Effector memory CD8-positive, alpha-beta T cell (primary cell): ENCODE results near the gene CNTRL.

Experiments
- ATAC-seq: fragments of 150-1000 bp; cut with Tn5 transposase; replicated peaks from 2 replicates; pipeline ENCODE4 v1.10.0; 2021; ENCODE audit warnings: mild to moderate bottlenecking, moderate library complexity
- DNase-seq, 3 experiments: peaks; one replicate each; pipeline ENCODE4 v3.0.0; 2021
- H3K27ac Mint-ChIP-seq, 2 donors: one replicate each; pipeline ENCODE4 v1.8.0; 2022; ENCODE audit warnings: mild to moderate bottlenecking in 2 of 2, mixed read lengths in 2 of 2, moderate library complexity in 2 of 2
- H3K27me3 Mint-ChIP-seq, 2 donors: one replicate each; pipeline ENCODE4 v1.8.0; 2022; ENCODE audit warnings: mixed read lengths in 2 of 2
- H3K36me3 Mint-ChIP-seq: one replicate; pipeline ENCODE4 v1.8.0; 2022; ENCODE audit warnings: mild to moderate bottlenecking, moderate library complexity, mixed read lengths; ENCODE audit not compliant: insufficient read depth
- H3K4me1 Mint-ChIP-seq, 2 donors: one replicate each; pipeline ENCODE4 v1.8.0; 2022; ENCODE audit warnings: low read depth in 2 of 2, mixed read lengths in 2 of 2
- H3K4me3 Mint-ChIP-seq, 2 donors: one replicate each; pipeline ENCODE4 v1.8.0; 2022; ENCODE audit warnings: mild to moderate bottlenecking in 2 of 2, mixed read lengths in 2 of 2, moderate library complexity in 2 of 2
- H3K9me3 Mint-ChIP-seq, 2 donors: one replicate each; pipeline ENCODE4 v1.8.0; 2022; ENCODE audit warnings: mixed read lengths in 2 of 2

CNTRL gene

GRCh38 chr9:121182101-121182836, 107.5 kb downstream of the CNTRL start:
- Mint-ChIP-seq H3K27ac (peak overlapping the region; percentile 51 to 77), H3K4me1 (peaks cover 26 to 61% of the 10 kb centered on the region in 2 donors), H3K36me3 (peaks cover 76% of the 10 kb centered on the region), H3K27me3 (no peaks in the 10 kb centered on the region), H3K9me3 (no peaks in the 10 kb centered on the region), H3K4me3 (no peak overlapping the region)
- ATAC-seq (no peak), DNase-seq (no peak)

- Mint-ChIP-seq H3K9me3 (no peaks in the 10 kb centered on the region), H3K4me1 (peaks cover 26 to 68% of the 10 kb centered on the region in 2 donors), H3K4me3 (no peak overlapping the region), H3K36me3 (peaks cover 69% of the 10 kb centered on the region), H3K27ac (peak overlapping the region; percentile 91 to 92), H3K27me3 (no peaks in the 10 kb centered on the region)
- no peak for ATAC-seq
- no peak for DNase-seq
Measured at GRCh38 chr9:121182989-121183388, 108.2 kb downstream of the CNTRL start.

- no peak for DNase-seq
- peaks cover 26 to 66% of the 10 kb centered on the region in 2 donors for H3K4me1 Mint-ChIP-seq
- H3K36me3 Mint-ChIP-seq = peaks cover 62% of the 10 kb centered on the region
Measured at GRCh38 chr9:121183666-121184423, 109.1 kb downstream of the CNTRL start.

GRCh38 chr9:121184463-121184862, 109.7 kb downstream of the CNTRL start:
- Mint-ChIP-seq H3K4me1 (peaks cover 26 to 67% of the 10 kb centered on the region in 2 donors), H3K4me3 (no peak overlapping the region), H3K36me3 (peaks cover 62% of the 10 kb centered on the region), H3K27ac (peak overlapping the region; percentile 91 to 92), H3K27me3 (no peaks in the 10 kb centered on the region), H3K9me3 (no peaks in the 10 kb centered on the region)
- no peak for DNase-seq
- no peak for ATAC-seq

More at GRCh38 chr9:121183666-121184423, 109.1 kb downstream of the CNTRL start:
- Mint-ChIP-seq H3K27ac (peak overlapping the region; percentile 91 to 92), H3K27me3 (no peaks in the 10 kb centered on the region), H3K4me3 (no peak overlapping the region), H3K9me3 (no peaks in the 10 kb centered on the region)
- no peak for ATAC-seq

GRCh38 chr9:121185178-121185745, 110.5 kb downstream of the CNTRL start:
- Mint-ChIP-seq H3K27ac (peak overlapping the region; percentile 42 to 91), H3K4me3 (peak overlapping the region; percentile 6 to 18), H3K4me1 (peaks cover 29 to 69% of the 10 kb centered on the region in 2 donors), H3K9me3 (no peaks in the 10 kb centered on the region), H3K36me3 (peaks cover 60% of the 10 kb centered on the region), H3K27me3 (no peaks in the 10 kb centered on the region)
- DNase-seq = no peak
- ATAC-seq = no peak

GRCh38 chr9:121185774-121186403, 111.1 kb downstream of the CNTRL start:
- H3K36me3 Mint-ChIP-seq = peaks cover 60% of the 10 kb centered on the region
- peak overlapping the region; percentile 42 to 91 for H3K27ac Mint-ChIP-seq
- H3K9me3 Mint-ChIP-seq = no peaks in the 10 kb centered on the region
- peak overlapping the region; percentile 6 to 18 for H3K4me3 Mint-ChIP-seq
- DNase-seq = no peak
- H3K4me1 Mint-ChIP-seq = peaks cover 32 to 71% of the 10 kb centered on the region in 2 donors
- no peaks in the 10 kb centered on the region for H3K27me3 Mint-ChIP-seq
- peak; percentile 51 for ATAC-seq

GRCh38 chr9:121187636-121188305, 113.0 kb downstream of the CNTRL start:
- peak overlapping the region; percentile 41 to 42 for H3K27ac Mint-ChIP-seq
- peak overlapping the region in 1 of 2 donors; percentile 8 for H3K4me3 Mint-ChIP-seq
- no peak for DNase-seq
- no peak for ATAC-seq
- H3K27me3 Mint-ChIP-seq = no peaks in the 10 kb centered on the region
- H3K4me1 Mint-ChIP-seq = peaks cover 34 to 75% of the 10 kb centered on the region in 2 donors
- peaks cover 46% of the 10 kb centered on the region for H3K36me3 Mint-ChIP-seq
- no peaks in the 10 kb centered on the region for H3K9me3 Mint-ChIP-seq

GRCh38 chr9:121189006-121189405, 114.3 kb downstream of the CNTRL start:
- H3K4me3 Mint-ChIP-seq = no peak overlapping the region
- peak overlapping the region in 1 of 2 donors; percentile 48 for H3K27ac Mint-ChIP-seq
- DNase-seq (no peak), ATAC-seq (no peak)
- H3K4me1 Mint-ChIP-seq = peaks cover 36 to 72% of the 10 kb centered on the region in 2 donors
- no peaks in the 10 kb centered on the region for H3K27me3 Mint-ChIP-seq
- H3K9me3 Mint-ChIP-seq = no peaks in the 10 kb centered on the region
- H3K36me3 Mint-ChIP-seq = peaks cover 37% of the 10 kb centered on the region

- ATAC-seq = no peak
- Mint-ChIP-seq H3K4me3 (no peak overlapping the region), H3K27me3 (no peaks in the 10 kb centered on the region), H3K9me3 (no peaks in the 10 kb centered on the region), H3K36me3 (peaks cover 37% of the 10 kb centered on the region), H3K4me1 (peaks cover 35 to 68% of the 10 kb centered on the region in 2 donors), H3K27ac (no peak overlapping the region)
- DNase-seq = no peak
Measured at GRCh38 chr9:121189660-121190059, 114.9 kb downstream of the CNTRL start.

- peaks cover 23 to 67% of the 10 kb centered on the region in 2 donors for H3K4me1 Mint-ChIP-seq
Measured at GRCh38 chr9:121191235-121191634, 116.5 kb downstream of the CNTRL start.

GRCh38 chr9:121192518-121192917, 117.8 kb downstream of the CNTRL start:
- no peak for ATAC-seq

More at GRCh38 chr9:121191235-121191634, 116.5 kb downstream of the CNTRL start:
- Mint-ChIP-seq H3K27me3 (no peaks in the 10 kb centered on the region), H3K4me3 (peak overlapping the region in 1 of 2 donors; percentile 2), H3K36me3 (peaks cover 28% of the 10 kb centered on the region), H3K9me3 (no peaks in the 10 kb centered on the region), H3K27ac (peak overlapping the region; percentile 29 to 62)
- no peak for DNase-seq
- no peak for ATAC-seq

GRCh38 chr9:121192959-121193640, 118.3 kb downstream of the CNTRL start:
- Mint-ChIP-seq H3K27ac (peak overlapping the region in 1 of 2 donors; percentile 92), H3K4me1 (peaks cover 31 to 69% of the 10 kb centered on the region in 2 donors), H3K36me3 (peaks cover 24% of the 10 kb centered on the region), H3K4me3 (peak overlapping the region in 1 of 2 donors; percentile 69), H3K9me3 (no peaks in the 10 kb centered on the region), H3K27me3 (no peaks in the 10 kb centered on the region)
- ATAC-seq (peak; percentile 43), DNase-seq (no peak)

More at GRCh38 chr9:121192518-121192917, 117.8 kb downstream of the CNTRL start:
- Mint-ChIP-seq H3K9me3 (no peaks in the 10 kb centered on the region), H3K4me3 (peak overlapping the region in 1 of 2 donors; percentile 44), H3K27ac (peak overlapping the region in 1 of 2 donors; percentile 92), H3K4me1 (peaks cover 28 to 69% of the 10 kb centered on the region in 2 donors), H3K27me3 (no peaks in the 10 kb centered on the region), H3K36me3 (peaks cover 23% of the 10 kb centered on the region)
- no peak for DNase-seq
